Tibial nerve (tissue), 4 donors: ENCODE results near the gene BACH2. TPM values are rescaled to one million over a fixed set of nuclear protein-coding genes. Genes with fewer than 3 reads are reported as not detected.

Source experiments
- DNase-seq, 2 donors: peaks; one replicate each; pipeline ENCODE4 v3.0.0-alpha.2; 2019; ENCODE audit warnings: low spot score in 2 of 2
- H3K27ac ChIP-seq, 4 donors: fragments of 200-600 bp; sonication (generic) in 3 of 4; one replicate each; pipeline ENCODE4 v1.5.1; 2017 to 2019; ENCODE audit warnings: mild to moderate bottlenecking in 1 of 4
- H3K27me3 ChIP-seq, 2 donors: fragments of 200-600 bp; sonication (generic) in 1 of 2; one replicate each; pipeline versions ENCODE4 v1.5.1 to v1.6.0; 2017 to 2019
- H3K36me3 ChIP-seq, 3 donors: fragments of 200-600 bp; sonication (generic); one replicate each; pipeline ENCODE4 v1.5.1; 2018 to 2019
- H3K4me1 ChIP-seq, 4 donors: fragments of 200-600 bp; sonication (generic) in 3 of 4; one replicate each; pipeline ENCODE4 v1.5.1; 2017 to 2019
- H3K4me3 ChIP-seq, 4 donors: fragments of 200-600 bp; sonication (generic) in 3 of 4; one replicate each; pipeline ENCODE4 v1.5.1; 2017 to 2019; ENCODE audit warnings: mild to moderate bottlenecking in 1 of 4, moderate library complexity in 1 of 4
- H3K9me3 ChIP-seq, 4 donors: fragments of 200-600 bp; sonication (generic) in 3 of 4; one replicate each; pipeline ENCODE4 v1.5.1; 2017 to 2019
- CTCF ChIP-seq, 5 experiments: fragments of 200-600 bp in 3 of 5; fragments of 450-650 bp in 2 of 5; sonication (generic) in 3 of 5; IDR thresholded peaks; one replicate each; pipeline ENCODE4 v1.5.1; 2016 to 2019; ENCODE audit warnings: antibody characterized with exemption in 5 of 5, mild to moderate bottlenecking in 3 of 5, moderate library complexity in 2 of 5
- EP300 ChIP-seq, 2 donors: sonication (generic); formaldehyde crosslinking; IDR thresholded peaks; one replicate each; pipeline ENCODE4 v1.6.1; 2017; ENCODE audit warnings: antibody characterized with exemption in 2 of 2, mild to moderate bottlenecking in 1 of 2
- POLR2A ChIP-seq, 2 donors: fragments of 450-650 bp; IDR thresholded peaks; one replicate each; pipeline ENCODE4 v1.6.1; 2017; ENCODE audit warnings: antibody characterized with exemption in 2 of 2, mild to moderate bottlenecking in 2 of 2, moderate library complexity in 2 of 2
- WGBS, 2 donors: methylation state at CpG; one replicate each; pipeline ENCODE4 v1.1.5; 2018; 5-methylcytosine and 5-hydroxymethylcytosine counted together
- total RNA-seq, 4 donors: library from RNA; depleted of rRNA; stranded (reverse); fragments of >200 nt; gene quantifications; one replicate each; pipeline ENCODE4 v1.1.0, GENCODE V29; 2016

The BACH2 gene
- total RNA-seq, 4 donors from 2014 or later, result 4.4 to 11.1 (median 8.4) TPM

GRCh38 chr6:90110971-90111370 lies 185.7 kb downstream of the BACH2 start:
- Histone ChIP-seq H3K4me3 (no peak overlapping the region), H3K36me3 (no peaks in the 10 kb centered on the region), H3K9me3 (peaks cover 0 to 24% (median 4%) of the 10 kb centered on the region in 4 donors), H3K27ac (no peak overlapping the region), H3K4me1 (peaks cover 0 to 8% (median 3%) of the 10 kb centered on the region in 4 donors), H3K27me3 (no peaks in the 10 kb centered on the region)
- no peak for DNase-seq
- 94% methylated on average over 5 of the region's 5 CpGs for WGBS, 2 donors
- TF ChIP-seq EP300 (IDR thresholded peaks at IDR 0.05), result no peak
- no peak for TF ChIP-seq POLR2A (IDR thresholded peaks at IDR 0.05)
- TF ChIP-seq CTCF (IDR thresholded peaks at IDR 0.05), result no peak

GRCh38 chr6:90109141-90109540 lies 187.5 kb downstream of the BACH2 start:
- DNase-seq, result no peak
- Histone ChIP-seq H3K4me3 (no peak overlapping the region), H3K27me3 (no peaks in the 10 kb centered on the region), H3K36me3 (no peaks in the 10 kb centered on the region), H3K4me1 (peaks cover 0 to 13% (median 6%) of the 10 kb centered on the region in 4 donors), H3K27ac (no peak overlapping the region), H3K9me3 (peaks cover 0 to 15% (median 4%) of the 10 kb centered on the region in 4 donors)
- WGBS, 2 donors, result 80 to 93% methylated on average over 4 of the region's 4 CpGs
- TF ChIP-seq CTCF (IDR thresholded peaks at IDR 0.05), result no peak
- TF ChIP-seq EP300 (IDR thresholded peaks at IDR 0.05), result no peak
- no peak for TF ChIP-seq POLR2A (IDR thresholded peaks at IDR 0.05)

- Histone ChIP-seq H3K4me1 (peaks cover 0 to 16% (median 6%) of the 10 kb centered on the region in 4 donors), H3K9me3 (peaks cover 0 to 3% (median 0%) of the 10 kb centered on the region in 4 donors), H3K4me3 (no peak overlapping the region), H3K27me3 (no peaks in the 10 kb centered on the region), H3K36me3 (no peaks in the 10 kb centered on the region), H3K27ac (no peak overlapping the region)
- 53 to 59% methylated on average over 3 of the region's 3 CpGs for WGBS, 2 donors
- TF ChIP-seq CTCF (IDR thresholded peaks at IDR 0.05), result no peak
- no peak for TF ChIP-seq POLR2A (IDR thresholded peaks at IDR 0.05)
- TF ChIP-seq EP300 (IDR thresholded peaks at IDR 0.05), result no peak
- DNase-seq, result no peak
Measured at GRCh38 chr6:90107771-90108282, 188.8 kb downstream of the BACH2 start.

GRCh38 chr6:90107371-90107770 lies 189.3 kb downstream of the BACH2 start:
- no peak for DNase-seq
- WGBS, 2 donors, result 14 to 39% methylated on average over 1 of the region's 1 CpG
- H3K36me3 ChIP-seq, result no peaks in the 10 kb centered on the region
- peaks cover 0 to 16% (median 6%) of the 10 kb centered on the region in 4 donors for H3K4me1 ChIP-seq
- TF ChIP-seq POLR2A (IDR thresholded peaks at IDR 0.05), result no peak
- no peak for TF ChIP-seq EP300 (IDR thresholded peaks at IDR 0.05)
- TF ChIP-seq CTCF (IDR thresholded peaks at IDR 0.05), result no peak
- H3K27me3 ChIP-seq, result no peaks in the 10 kb centered on the region
- H3K27ac ChIP-seq, result no peak overlapping the region
- H3K9me3 ChIP-seq, result no peaks in the 10 kb centered on the region
- no peak overlapping the region for H3K4me3 ChIP-seq

- H3K27ac ChIP-seq, result no peak overlapping the region
- no peak overlapping the region for H3K4me3 ChIP-seq
- peaks cover 0 to 16% (median 6%) of the 10 kb centered on the region in 4 donors for H3K4me1 ChIP-seq
- no peaks in the 10 kb centered on the region for H3K36me3 ChIP-seq
- WGBS, 2 donors, result 87 to 96% methylated on average over 3 of the region's 3 CpGs
- no peaks in the 10 kb centered on the region for H3K27me3 ChIP-seq
- DNase-seq, result no peak
- TF ChIP-seq CTCF (IDR thresholded peaks at IDR 0.05) (no peak), POLR2A (IDR thresholded peaks at IDR 0.05) (no peak), EP300 (IDR thresholded peaks at IDR 0.05) (no peak)
- no peaks in the 10 kb centered on the region for H3K9me3 ChIP-seq
Measured at GRCh38 chr6:90106449-90106848, 190.2 kb downstream of the BACH2 start.
